Common myeloid progenitor, CD34-positive (primary cell): ENCODE measurements around the gene KLF6.
A peak's percentile ranks its signal among the peaks of the same experiment; 100 is the strongest.

ENCODE experiments used
- CTCF ChIA-PET: fragments of 350-600 bp; sonication (Branson Sonifier 250); formaldehyde crosslinking; loops from one replicate; lab custom pipeline; 2021; ENCODE audit warnings: antibody characterized with exemption; lab: Charles Lee
- POLR2A ChIA-PET: fragments of 350-600 bp; sonication (Branson Sonifier 250); formaldehyde crosslinking; loops from one replicate; lab custom pipeline; 2021; ENCODE audit warnings: antibody characterized with exemption; lab: Charles Lee
- DNase-seq, 3 donors: peaks; one replicate each; pipeline versions ENCODE4 v3.0.0 to v3.0.0-alpha.2; 2013
- H3K27ac ChIP-seq, 2 experiments: 1 replicate in 1 of 2; 2 replicates in 1 of 2; pipeline ENCODE4 v1.7.0; 2013; ENCODE audit warnings: inconsistent platforms in 2 of 2, low read length in 2 of 2, mild to moderate bottlenecking in 2 of 2, low read depth in 1 of 2, moderate library complexity in 1 of 2; ENCODE audit not compliant: severe bottlenecking in 2 of 2, insufficient read depth in 1 of 2, poor library complexity in 1 of 2
- H3K27me3 ChIP-seq, 5 experiments: replicated peaks in 2 of 5; 1 replicate in 3 of 5; 2 replicates in 2 of 5; pipeline versions ENCODE4 v1.6.1 to v1.7.0; 2013; ENCODE audit warnings: low read length in 4 of 5, mild to moderate bottlenecking in 2 of 5, moderate library complexity in 2 of 5, inconsistent platforms in 1 of 5; ENCODE audit not compliant: insufficient read depth in 5 of 5, control insufficient read depth in 4 of 5
- H3K36me3 ChIP-seq, 4 experiments: 1 replicate in 2 of 4; 2 replicates in 2 of 4; pipeline versions ENCODE4 v1.6.1 to v1.7.0; 2013; ENCODE audit warnings: low read length in 3 of 4, control low read depth in 1 of 4, mild to moderate bottlenecking in 1 of 4; ENCODE audit not compliant: control insufficient read depth in 4 of 4, insufficient read depth in 4 of 4
- H3K4me1 ChIP-seq, 4 experiments: 1 replicate in 3 of 4; 2 replicates in 1 of 4; pipeline versions ENCODE4 v1.6.1 to v1.7.1; 2013; ENCODE audit warnings: low read length in 3 of 4, mild to moderate bottlenecking in 3 of 4, control low read depth in 1 of 4, inconsistent platforms in 1 of 4, moderate library complexity in 1 of 4; ENCODE audit not compliant: control insufficient read depth in 4 of 4, insufficient read depth in 4 of 4; ENCODE audit errors: control extremely low read depth in 1 of 4
- H3K4me3 ChIP-seq, 7 experiments: 1 replicate in 4 of 7; 2 replicates in 3 of 7; pipeline versions ENCODE4 v1.5.1 to v1.7.0; 2013; ENCODE audit warnings: mild to moderate bottlenecking in 7 of 7, low read length in 6 of 7, moderate library complexity in 6 of 7, inconsistent platforms in 2 of 7, low read depth in 2 of 7, control low read depth in 1 of 7; ENCODE audit not compliant: insufficient read depth in 4 of 7, control insufficient read depth in 1 of 7; ENCODE audit errors: extremely low read depth in 1 of 7
- H3K9me3 ChIP-seq, 5 experiments: 1 replicate in 4 of 5; 2 replicates in 1 of 5; pipeline versions ENCODE4 v1.6.1 to v1.7.1; 2013; ENCODE audit warnings: low read length in 4 of 5, mild to moderate bottlenecking in 2 of 5, inconsistent platforms in 1 of 5, low read depth in 1 of 5, moderate library complexity in 1 of 5; ENCODE audit not compliant: control insufficient read depth in 4 of 5, insufficient read depth in 2 of 5; ENCODE audit errors: control extremely low read depth in 1 of 5
- WGBS: methylation state at CpG from one replicate; pipeline ENCODE4 v1.1.5; 2013; ENCODE audit not compliant: insufficient coverage; 5-methylcytosine and 5-hydroxymethylcytosine counted together

KLF6 gene

DNA sequence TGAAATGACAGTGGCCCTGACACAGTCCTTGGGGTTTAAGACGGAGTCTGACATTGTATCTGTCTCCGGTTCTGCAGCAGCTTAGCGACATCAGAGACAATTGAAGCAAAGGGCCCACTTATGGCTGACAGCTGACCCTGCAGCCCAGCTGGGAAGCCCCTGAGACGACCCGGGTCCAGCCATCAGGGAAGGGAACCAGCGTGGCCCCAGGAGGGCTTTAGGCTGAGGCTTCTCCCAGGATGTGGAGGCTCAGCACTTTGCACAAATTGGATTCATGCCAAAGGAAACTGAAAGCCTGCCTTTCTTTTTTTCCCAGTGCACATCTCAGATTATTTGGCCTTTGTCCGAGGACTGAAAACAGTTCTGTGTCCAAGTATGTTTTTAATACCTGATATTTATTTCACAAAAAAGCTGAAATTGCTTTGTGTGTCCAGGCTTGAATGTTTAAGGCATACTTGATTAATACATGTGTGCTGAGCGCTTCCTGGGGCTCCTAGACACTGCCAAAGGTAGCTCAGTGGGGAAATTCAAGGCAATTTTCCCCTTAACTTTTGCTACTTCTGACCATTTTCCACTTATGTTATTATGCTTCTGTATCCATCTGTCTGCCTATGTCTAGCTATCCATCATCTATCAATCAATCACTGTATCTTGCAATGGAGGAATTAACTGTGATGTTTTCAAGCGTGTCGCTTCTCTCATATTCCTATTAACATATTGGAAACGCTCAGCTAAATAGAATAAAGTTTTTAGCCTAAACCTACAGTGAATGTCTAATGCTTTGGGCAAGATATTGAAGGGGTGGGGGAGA is 34.8 kb downstream of the KLF6 start:
- no peaks in the 10 kb centered on the region for H3K27me3 ChIP-seq
- DNase-seq = peak in 1 of 3 donors; percentile 47
- CTCF ChIA-PET = interaction anchor here (1.3 to 1.6 kb wide), 2 partner anchors 35 to 93 kb away, joined by 3 read pairs; partner anchors contain the start of gene KLF6
- peaks cover 8 to 32% (median 26%) of the 10 kb centered on the region in 4 experiments for H3K4me1 ChIP-seq
- POLR2A ChIA-PET = interaction anchor here (1.0 kb wide), 1 partner anchor 35 kb away, joined by 4 read pairs; the partner anchor contains the start of gene KLF6
- 1% methylated on average over 6 of the region's 11 CpGs for WGBS
- no peaks in the 10 kb centered on the region for H3K36me3 ChIP-seq
- no peaks in the 10 kb centered on the region for H3K9me3 ChIP-seq
- peak overlapping the region in 5 of 7 experiments; percentile 20 to 62 (median 44) for H3K4me3 ChIP-seq
- H3K27ac ChIP-seq = no peak overlapping the region

DNA sequence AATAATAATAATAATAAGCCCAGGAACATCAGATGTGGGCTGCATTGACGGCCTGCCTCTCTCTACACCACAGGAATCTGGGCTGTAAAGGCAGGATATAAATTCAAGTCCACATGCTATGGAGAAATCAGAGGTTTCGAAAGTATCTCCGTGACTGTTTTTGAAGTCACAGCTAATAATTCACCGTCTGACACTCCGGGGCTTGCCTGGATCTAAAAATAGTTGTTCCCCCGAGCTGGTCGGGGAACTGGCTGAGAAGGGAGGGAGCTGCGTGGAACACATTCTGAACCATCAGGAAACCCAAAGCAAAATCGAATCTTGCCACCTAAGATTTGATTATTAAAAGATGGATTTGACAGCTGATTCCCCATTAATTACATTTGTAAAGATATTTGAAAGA is 35.4 kb downstream of the KLF6 start:
- peak overlapping the region in 5 of 7 experiments; percentile 20 to 62 (median 44) for H3K4me3 ChIP-seq
- H3K27ac ChIP-seq = no peak overlapping the region
- peaks cover 8 to 32% (median 26%) of the 10 kb centered on the region in 4 experiments for H3K4me1 ChIP-seq
- ChIA-PET CTCF (interaction anchor here (1.1 to 1.6 kb wide), 3 partner anchors 14 to 92 kb away, joined by 3 to 6 read pairs (median 3); partner anchors contain the start of gene KLF6), POLR2A (interaction anchor here (0.8 to 1.0 kb wide), 2 partner anchors 15 to 36 kb away, joined by 3 to 4 read pairs; partner anchors contain the start of gene KLF6)
- peak; percentile 32 to 75 (median 75) for DNase-seq
- H3K27me3 ChIP-seq = no peaks in the 10 kb centered on the region
- H3K9me3 ChIP-seq = no peaks in the 10 kb centered on the region
- H3K36me3 ChIP-seq = no peaks in the 10 kb centered on the region
- 0% methylated on average over 4 of the region's 9 CpGs for WGBS

GRCh38 chr10:3749011-3749410 is 36.0 kb downstream of the KLF6 start:
- Histone ChIP-seq H3K4me1 (peaks cover 8 to 32% (median 26%) of the 10 kb centered on the region in 4 experiments), H3K4me3 (no peak overlapping the region), H3K36me3 (no peaks in the 10 kb centered on the region), H3K27me3 (no peaks in the 10 kb centered on the region), H3K9me3 (no peaks in the 10 kb centered on the region), H3K27ac (no peak overlapping the region)
- DNase-seq = no peak
- WGBS = 94% methylated on average over 5 of the region's 5 CpGs
- POLR2A ChIA-PET = interaction anchor here (0.8 to 1.0 kb wide), 2 partner anchors 16 to 37 kb away, joined by 3 to 4 read pairs; partner anchors contain the start of gene KLF6
- CTCF ChIA-PET = interaction anchor here (1.1 to 1.6 kb wide), 3 partner anchors 15 to 92 kb away, joined by 3 to 6 read pairs (median 3); partner anchors contain the start of gene KLF6

GRCh38 chr10:3748484-3748883 is 36.5 kb downstream of the KLF6 start:
- DNase-seq = no peak
- H3K27ac ChIP-seq = no peak overlapping the region
- WGBS = 73% methylated on average over 7 of the region's 7 CpGs
- H3K27me3 ChIP-seq = no peaks in the 10 kb centered on the region
- peaks cover 8 to 32% (median 26%) of the 10 kb centered on the region in 4 experiments for H3K4me1 ChIP-seq
- CTCF ChIA-PET = no interaction called here
- no peak overlapping the region for H3K4me3 ChIP-seq
- H3K9me3 ChIP-seq = no peaks in the 10 kb centered on the region
- POLR2A ChIA-PET = interaction anchor here (0.7 kb wide), 1 partner anchor 485 kb away, joined by 3 read pairs; no protein-coding TSS in a partner anchor
- H3K36me3 ChIP-seq = no peaks in the 10 kb centered on the region

DNA sequence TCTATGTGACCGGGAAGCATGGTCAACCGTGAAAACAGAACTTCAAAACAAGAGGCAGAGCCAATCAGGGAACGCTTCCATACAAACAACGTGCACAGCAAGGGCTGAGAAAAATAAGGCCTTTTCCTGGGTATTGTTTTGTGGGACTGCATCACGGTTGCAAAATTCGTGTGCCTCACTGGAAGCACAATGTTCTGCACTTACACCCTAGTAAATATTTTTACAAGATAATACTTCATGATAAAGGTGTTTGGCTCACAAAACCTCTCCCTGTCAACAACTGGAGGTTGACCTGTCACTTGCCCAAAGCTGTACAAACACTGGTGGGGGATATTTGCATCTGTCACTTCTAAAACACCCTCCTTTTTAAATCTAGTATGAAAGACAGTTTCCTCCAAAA is 37.0 kb downstream of the KLF6 start:
- H3K36me3 ChIP-seq = no peaks in the 10 kb centered on the region
- no peak for DNase-seq
- H3K27ac ChIP-seq = no peak overlapping the region
- peaks cover 8 to 32% (median 26%) of the 10 kb centered on the region in 4 experiments for H3K4me1 ChIP-seq
- POLR2A ChIA-PET = interaction anchor here (0.7 kb wide), 1 partner anchor 484 kb away, joined by 3 read pairs; no protein-coding TSS in a partner anchor
- H3K4me3 ChIP-seq = no peak overlapping the region
- WGBS = 88% methylated on average over 4 of the region's 6 CpGs
- CTCF ChIA-PET = no interaction called here
- no peaks in the 10 kb centered on the region for H3K27me3 ChIP-seq
- H3K9me3 ChIP-seq = no peaks in the 10 kb centered on the region

DNA sequence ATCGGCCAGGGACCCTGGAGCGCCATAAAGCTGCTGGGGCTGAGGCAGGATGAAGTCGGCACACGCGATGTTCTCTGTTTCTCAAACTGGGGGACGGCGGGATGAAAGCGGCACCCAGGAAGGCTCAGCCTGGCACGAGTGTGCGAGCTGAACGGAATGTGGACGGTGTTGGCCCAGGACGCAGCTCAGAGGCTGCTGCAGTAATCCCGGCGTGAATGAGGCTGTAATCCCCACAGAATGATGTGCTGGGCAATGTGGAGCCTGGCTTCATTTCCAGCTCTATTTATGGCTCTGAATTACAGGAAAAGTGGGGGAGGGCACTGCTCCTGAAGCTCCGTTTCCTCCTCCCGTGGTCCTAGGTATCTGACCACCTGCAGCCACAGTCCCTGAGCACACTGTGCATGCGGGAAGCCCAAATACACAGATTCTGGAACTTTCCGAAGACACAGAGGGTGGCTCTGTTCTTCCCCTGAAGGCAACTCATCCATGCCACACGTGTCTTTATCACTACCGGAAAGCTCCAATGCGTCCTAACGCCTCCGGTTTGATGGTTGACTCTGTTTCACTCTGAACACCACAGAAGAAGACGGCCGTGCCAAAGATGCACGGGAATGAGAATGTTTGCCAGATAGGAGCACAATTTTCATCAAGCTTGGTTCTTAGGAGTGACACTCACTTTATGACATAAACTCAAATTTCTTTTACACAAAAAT is 37.6 kb downstream of the KLF6 start:
- H3K27me3 ChIP-seq = no peaks in the 10 kb centered on the region
- no peak for DNase-seq
- CTCF ChIA-PET = no interaction called here
- WGBS = 97% methylated on average over 27 of the region's 27 CpGs
- no peaks in the 10 kb centered on the region for H3K36me3 ChIP-seq
- H3K27ac ChIP-seq = no peak overlapping the region
- no peak overlapping the region for H3K4me3 ChIP-seq
- no peaks in the 10 kb centered on the region for H3K9me3 ChIP-seq
- H3K4me1 ChIP-seq = peaks cover 8 to 32% (median 26%) of the 10 kb centered on the region in 4 experiments
- POLR2A ChIA-PET = no interaction called here
